ENCODE data around the gene LCOR. TPM values are rescaled to one million over a fixed set of nuclear protein-coding genes. Genes with fewer than 3 reads are reported as not detected.

The LCOR gene
- polyA plus RNA-seq, 3 donors, result 28.9 to 30.5 (median 29.1) TPM

DNA sequence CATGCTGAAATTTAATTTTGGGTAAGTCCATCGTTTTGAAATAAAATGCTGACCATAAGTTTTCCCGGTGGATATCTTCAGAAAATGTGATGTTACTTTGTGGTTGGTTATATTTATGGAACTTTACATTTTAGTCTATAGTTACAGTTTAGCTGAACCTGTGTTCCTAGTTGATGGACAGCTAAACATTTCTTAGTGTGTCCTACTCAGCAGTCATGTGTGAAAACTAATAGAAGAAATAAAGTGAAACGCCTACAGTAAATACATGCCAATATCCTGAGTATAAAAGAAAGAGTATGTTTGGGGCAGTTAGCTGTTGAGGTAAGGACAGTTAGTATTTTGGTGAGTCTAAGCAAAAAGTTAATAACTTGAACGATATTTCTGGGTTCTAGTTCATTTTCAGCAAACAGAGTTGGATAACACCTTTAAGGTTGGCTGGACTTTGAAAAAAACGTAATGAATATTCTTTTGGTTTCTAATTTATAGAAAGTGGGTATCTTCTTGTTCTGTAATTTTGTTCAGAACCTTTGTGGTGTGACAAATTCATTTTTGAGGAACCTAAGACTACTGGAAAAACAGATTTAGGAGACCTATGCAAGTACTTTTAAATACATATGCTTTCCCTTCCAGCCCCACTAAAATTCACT, 28.7 kb downstream of the LCOR start:
- DNase-seq (ENCODE audit: extremely low read depth in 1 of 11, low read depth in 9 of 11, low spot score in 4 of 11), result no peak

DNA sequence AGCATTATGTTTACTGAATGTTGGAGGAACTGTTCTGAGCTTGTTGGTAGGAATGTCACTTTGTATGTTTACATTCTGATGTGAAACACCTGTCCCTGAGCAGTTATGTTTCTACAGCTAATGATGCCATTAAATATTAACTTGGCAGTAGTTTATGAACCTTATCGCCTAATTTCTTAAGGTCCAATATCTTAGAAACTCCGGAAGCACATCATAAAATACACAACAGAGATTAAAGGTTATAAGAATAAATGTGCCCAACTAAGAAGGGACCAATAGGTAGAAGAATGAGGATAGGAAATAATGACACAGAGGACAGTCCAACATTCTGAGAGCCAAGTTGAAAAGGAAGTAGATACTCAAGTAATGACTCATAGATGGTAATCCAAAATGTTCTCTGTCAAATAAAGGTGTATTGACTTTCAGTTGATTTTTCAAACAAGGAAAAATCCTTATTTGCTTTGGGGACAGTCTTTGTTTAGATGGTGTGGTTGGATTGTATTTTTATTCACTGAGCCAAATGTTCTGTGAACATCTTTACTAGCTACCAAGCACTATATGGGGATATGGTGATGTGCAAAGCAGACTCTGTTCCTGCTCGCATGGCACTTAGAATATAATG, 31.9 kb downstream of the LCOR start:
- peak in 4 of 11 donors; percentile 8 to 23 (median 20) for DNase-seq (ENCODE audit: extremely low read depth in 1 of 11, low read depth in 9 of 11, low spot score in 4 of 11)

GRCh38 chr10:96873086-96873485, 41.0 kb downstream of the LCOR start:
- no peak for DNase-seq (ENCODE audit: extremely low read depth in 1 of 11, low read depth in 9 of 11, low spot score in 4 of 11)

GRCh38 chr10:96873756-96874467, 41.8 kb downstream of the LCOR start:
- DNase-seq (ENCODE audit: extremely low read depth in 1 of 11, low read depth in 9 of 11, low spot score in 4 of 11), result no peak

DNA sequence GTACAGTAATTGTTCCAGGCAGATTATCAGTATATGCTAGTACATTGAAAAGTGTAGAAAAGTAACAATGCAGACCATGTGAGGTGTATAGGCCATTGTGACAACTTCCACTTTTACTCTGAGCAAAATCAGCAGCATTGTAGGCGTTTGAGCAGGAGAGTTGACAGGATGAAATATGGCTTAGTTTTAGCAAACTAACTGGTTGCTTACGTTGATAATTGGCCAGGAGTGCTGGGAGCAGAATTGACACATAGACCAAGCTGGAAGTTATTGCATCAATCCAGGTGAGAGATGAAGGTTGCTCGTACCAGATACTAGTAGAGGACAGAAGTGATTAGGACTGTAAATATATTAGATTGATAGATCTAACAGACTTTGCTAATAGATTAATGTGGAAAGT, 46.0 kb downstream of the LCOR start:
- DNase-seq (ENCODE audit: extremely low read depth in 1 of 11, low read depth in 9 of 11, low spot score in 4 of 11), result no peak

- no peak for DNase-seq (ENCODE audit: extremely low read depth in 1 of 11, low read depth in 9 of 11, low spot score in 4 of 11)
These were observed 48.5 kb downstream of the LCOR start for GRCh38 chr10:96880575-96880974.

- no peak for DNase-seq (ENCODE audit: extremely low read depth in 1 of 11, low read depth in 9 of 11, low spot score in 4 of 11)
These were observed 57.5 kb downstream of the LCOR start for GRCh38 chr10:96889415-96890171.

DNA sequence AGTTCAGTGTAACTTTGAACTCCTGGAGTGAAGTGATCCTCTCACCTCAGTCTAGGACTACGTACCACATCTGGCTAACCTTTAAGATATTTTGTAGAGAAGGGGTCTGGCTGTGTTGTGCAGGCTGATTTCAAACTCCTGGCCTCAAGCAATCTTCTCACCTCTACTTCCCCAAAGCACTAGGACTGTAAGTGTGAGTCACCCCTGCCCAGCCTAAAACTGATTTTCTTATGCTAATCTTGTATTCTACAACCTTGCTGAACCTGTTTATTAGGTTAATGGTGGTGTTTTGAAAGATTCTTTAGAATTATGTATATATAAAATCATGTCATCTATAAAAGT, 58.0 kb downstream of the LCOR start:
- no peak for DNase-seq (ENCODE audit: extremely low read depth in 1 of 11, low read depth in 9 of 11, low spot score in 4 of 11)

DNA sequence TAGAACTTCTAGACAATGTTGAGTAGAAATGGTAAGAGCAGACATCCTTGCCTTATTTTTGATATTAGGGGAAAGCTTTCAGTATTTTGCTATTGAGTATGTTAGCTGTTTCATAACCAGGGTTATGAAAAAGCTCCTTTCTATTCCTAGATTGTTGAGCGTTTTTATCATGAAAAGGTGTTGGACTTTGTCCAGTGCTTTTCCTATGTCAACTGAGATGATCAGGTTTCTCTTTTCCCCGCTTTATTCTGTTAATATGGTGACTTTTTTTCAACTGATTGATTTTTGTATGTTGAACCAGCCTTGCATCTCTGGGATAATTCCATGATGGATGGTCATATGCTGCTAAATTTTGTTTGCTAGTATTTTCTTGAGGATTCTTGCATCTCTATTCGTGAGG, 58.5 kb downstream of the LCOR start:
- no peak for DNase-seq (ENCODE audit: extremely low read depth in 1 of 11, low read depth in 9 of 11, low spot score in 4 of 11)

- DNase-seq (ENCODE audit: extremely low read depth in 1 of 11, low read depth in 9 of 11, low spot score in 4 of 11), result no peak
These were observed 59.7 kb downstream of the LCOR start for GRCh38 chr10:96891840-96892239.

GRCh38 chr10:96895662-96896424, 63.7 kb downstream of the LCOR start:
- no peak for DNase-seq (ENCODE audit: extremely low read depth in 1 of 11, low read depth in 9 of 11, low spot score in 4 of 11)

DNA sequence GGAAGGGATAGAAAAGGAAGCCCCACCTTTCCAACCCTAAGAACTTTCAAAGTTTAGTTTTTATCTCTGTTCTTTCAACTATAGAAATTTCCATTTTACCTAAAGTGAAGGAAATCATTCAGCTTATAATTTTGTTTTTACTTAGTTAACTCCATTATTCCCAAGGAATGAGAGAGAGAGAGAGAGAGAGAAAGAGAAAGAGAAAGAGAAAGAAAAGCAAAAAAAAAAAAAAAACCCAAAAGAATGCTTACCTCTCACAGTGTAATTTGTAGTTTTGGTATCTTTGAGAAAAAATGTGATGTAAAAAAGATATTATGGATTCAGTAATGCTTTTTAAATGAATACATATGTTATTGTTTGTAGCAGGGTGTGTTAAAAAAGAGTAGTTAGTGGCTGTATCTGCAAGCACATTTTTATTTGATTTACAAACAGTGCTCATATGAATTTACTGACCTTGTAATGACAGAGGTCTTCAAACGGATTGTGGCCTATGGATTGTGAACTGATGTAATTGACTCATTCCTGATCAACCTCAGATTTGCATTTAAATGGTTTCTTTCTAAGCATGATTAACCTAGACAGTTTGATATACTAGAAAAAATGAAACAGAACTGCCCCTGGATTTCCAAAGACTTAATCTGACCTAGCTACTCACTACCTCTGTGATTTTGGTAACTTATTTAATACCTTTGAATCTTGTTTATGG, 64.9 kb downstream of the LCOR start:
- no peak for DNase-seq (ENCODE audit: extremely low read depth in 1 of 11, low read depth in 9 of 11, low spot score in 4 of 11)

DNA sequence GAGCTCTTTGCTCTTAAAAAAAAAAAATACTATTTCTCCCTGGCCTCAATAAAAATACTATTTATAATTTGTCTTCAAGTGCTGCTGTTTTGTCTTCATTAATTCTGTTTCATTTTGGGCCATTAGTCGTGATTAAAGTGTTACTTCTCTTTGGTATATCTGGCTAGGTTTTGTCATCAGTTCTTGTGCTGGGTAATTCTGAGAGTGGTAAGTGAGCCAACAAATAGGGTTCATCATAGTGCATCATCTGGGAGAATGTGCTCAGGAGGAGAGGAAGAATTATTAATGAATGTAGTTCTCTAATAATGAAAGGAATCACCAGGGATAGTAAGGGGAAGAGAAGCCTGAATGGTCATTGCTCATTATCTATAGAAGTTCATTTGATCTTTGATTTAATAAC, 70.0 kb downstream of the LCOR start:
- DNase-seq (ENCODE audit: extremely low read depth in 1 of 11, low read depth in 9 of 11, low spot score in 4 of 11), result no peak

DNA sequence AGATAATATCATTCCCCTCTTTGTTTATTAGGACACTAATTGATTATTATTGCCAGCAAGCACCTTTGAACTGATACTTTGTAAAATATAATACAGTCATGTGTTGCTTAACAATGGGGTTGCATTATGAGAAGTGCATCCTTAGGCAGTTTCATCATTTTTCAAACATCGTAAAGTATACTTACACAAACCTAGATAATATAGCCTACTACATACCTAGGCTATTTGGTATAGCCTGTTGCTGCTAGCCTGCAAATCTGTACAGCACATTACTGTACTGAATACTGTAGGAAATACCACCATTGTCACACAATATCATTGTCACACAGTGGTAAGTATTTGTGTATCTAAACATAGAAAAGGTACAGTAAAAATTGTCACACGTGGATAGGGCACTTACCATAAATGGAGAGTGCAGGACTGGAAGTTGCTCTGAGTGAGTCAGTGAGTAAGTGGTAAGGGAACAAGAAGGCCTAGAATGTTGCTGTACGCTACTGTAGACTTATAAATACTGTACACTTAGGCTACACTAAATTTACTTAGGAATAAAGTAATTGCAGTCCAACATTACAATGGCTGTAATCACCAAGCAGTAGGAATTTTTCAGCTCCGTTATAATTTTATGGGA, 70.7 kb downstream of the LCOR start:
- DNase-seq (ENCODE audit: extremely low read depth in 1 of 11, low read depth in 9 of 11, low spot score in 4 of 11), result no peak

- DNase-seq (ENCODE audit: extremely low read depth in 1 of 11, low read depth in 9 of 11, low spot score in 4 of 11), result no peak
These were observed 72.5 kb downstream of the LCOR start for GRCh38 chr10:96904648-96905047.

DNA sequence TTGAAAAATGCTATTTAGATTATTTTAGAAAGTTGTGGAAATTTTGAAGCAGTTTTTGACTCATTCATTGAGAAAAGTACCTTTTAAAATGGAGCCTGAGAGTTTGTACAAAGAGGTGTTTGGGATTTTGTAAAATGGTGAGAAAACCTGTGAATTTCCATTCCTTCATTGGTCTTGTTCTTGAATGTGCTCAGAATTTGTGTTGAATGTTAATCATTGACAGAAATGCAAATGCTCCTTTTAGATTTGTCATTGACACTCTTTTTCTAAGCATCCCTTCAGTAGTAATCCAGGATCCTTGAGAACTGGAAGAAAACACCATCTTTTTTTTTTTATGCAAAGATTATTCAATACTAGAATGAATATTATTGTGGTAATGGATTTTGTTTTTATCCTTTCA, 74.8 kb downstream of the LCOR start:
- peak in 2 of 11 donors; percentile 12 to 27 for DNase-seq (ENCODE audit: extremely low read depth in 1 of 11, low read depth in 9 of 11, low spot score in 4 of 11)

GRCh38 chr10:96910488-96911395, 78.6 kb downstream of the LCOR start:
- peak in 2 of 11 donors; percentile 5 to 13 for DNase-seq (ENCODE audit: extremely low read depth in 1 of 11, low read depth in 9 of 11, low spot score in 4 of 11)

Data from renal cortex interstitium (tissue), 11 donors.